Neural crest cell (in vitro differentiated cells): ENCODE data around the gene BRK1. TPM values are rescaled to one million over a fixed set of nuclear protein-coding genes. Genes with fewer than 3 reads are reported as not detected.

ENCODE experiments used
- DNase-seq: peaks from one replicate; pipeline ENCODE4 v3.0.0; 2021; ENCODE audit warnings: low read depth, mixed read lengths, low spot score
- H3K27ac Mint-ChIP-seq: one replicate; pipeline ENCODE4 v1.8.0; 2021; ENCODE audit warnings: mild to moderate bottlenecking, mixed read lengths; ENCODE audit not compliant: unreplicated experiment
- H3K27me3 Mint-ChIP-seq: 2 replicates; pipeline ENCODE4 v1.8.0; 2021; ENCODE audit warnings: low read depth, mild to moderate bottlenecking, mixed read lengths
- H3K36me3 Mint-ChIP-seq: 2 replicates; pipeline ENCODE4 v1.8.0; 2021; ENCODE audit warnings: low read depth, mild to moderate bottlenecking, mixed read lengths
- H3K4me1 Mint-ChIP-seq: 2 replicates; pipeline ENCODE4 v1.8.0; 2021; ENCODE audit warnings: mixed read lengths
- H3K4me3 Mint-ChIP-seq: one replicate; pipeline ENCODE4 v1.8.0; 2021; ENCODE audit warnings: mild to moderate bottlenecking, mixed read lengths
- H3K9me3 Mint-ChIP-seq: 2 replicates; pipeline ENCODE4 v1.8.0; 2021; ENCODE audit warnings: mixed read lengths
- CTCF ChIP-seq: fragments of 200-600 bp; sonication (generic); conservative IDR thresholded peaks from 2 replicates; pipeline ENCODE4 v1.5.0; 2021; ENCODE audit warnings: antibody characterized with exemption, mild to moderate bottlenecking
- total RNA-seq: library from RNA; stranded (reverse); gene quantifications from 2 replicates; pipeline ENCODE4 v1.2.1, GENCODE V29; 2021

The BRK1 gene
- total RNA-seq, 1 donor from 2014 or later = 125 TPM

- Mint-ChIP-seq H3K4me3 (peak within 1 kb of the TSS; percentile 75), H3K27ac (no peak within 1 kb of the TSS)
These were observed 49.3 kb downstream of the BRK1 start, which contains the start of gene IRAK2 for GRCh38 chr3:10164546-10165393. Gene IRAK2 (plus strand): TSS chr3:10164919. CDS start chr3:10164955, 36 bp downstream.

GRCh38 chr3:10166213-10166604 is 50.7 kb downstream of the BRK1 start:
- peak overlapping the region; percentile 53 for H3K4me3 Mint-ChIP-seq
- TF ChIP-seq CTCF = no peak
- H3K36me3 Mint-ChIP-seq = no peaks in the 10 kb centered on the region

More at GRCh38 chr3:10164546-10165393, 49.3 kb downstream of the BRK1 start, which contains the start of gene IRAK2:
- Mint-ChIP-seq H3K4me1 (no peaks in the 10 kb centered on the region), H3K27me3 (peaks cover 7% of the 10 kb centered on the region), H3K36me3 (no peaks in the 10 kb centered on the region), H3K9me3 (peaks cover 4% of the 10 kb centered on the region)
- peak; percentile 52 for DNase-seq
- peak; percentile 86 for TF ChIP-seq CTCF

DNA sequence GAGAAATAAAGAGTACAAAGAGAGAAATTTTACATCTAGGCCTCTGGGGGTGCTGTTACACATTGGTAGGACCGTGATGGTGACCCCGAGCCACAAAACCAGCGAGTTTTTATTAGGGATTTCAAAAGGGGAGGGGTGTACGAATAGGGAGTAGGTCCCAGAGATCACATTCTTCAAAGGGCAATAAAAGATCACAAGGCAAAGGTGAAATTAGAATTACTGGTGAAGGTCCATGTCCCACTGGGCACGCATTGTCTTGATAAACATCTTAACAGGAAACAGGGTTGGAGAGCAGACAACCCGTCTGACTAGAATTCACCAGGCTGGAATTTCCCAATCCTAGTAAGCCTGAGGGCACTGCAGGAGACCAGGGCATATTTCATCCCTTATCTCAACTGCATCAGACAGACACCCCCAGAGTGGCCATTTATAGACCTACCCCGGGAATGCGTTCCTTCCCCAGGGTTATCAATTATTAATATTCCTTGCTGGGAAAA is 53.6 kb downstream of the BRK1 start:
- no peak overlapping the region for H3K4me3 Mint-ChIP-seq
- H3K4me1 Mint-ChIP-seq = no peaks in the 10 kb centered on the region
- DNase-seq = no peak
- H3K27me3 Mint-ChIP-seq = peaks cover 5% of the 10 kb centered on the region
- TF ChIP-seq CTCF = peak; percentile 40
- H3K27ac Mint-ChIP-seq = no peak overlapping the region
- H3K9me3 Mint-ChIP-seq = peaks cover 4% of the 10 kb centered on the region
- H3K36me3 Mint-ChIP-seq = no peaks in the 10 kb centered on the region

More at GRCh38 chr3:10166213-10166604, 50.7 kb downstream of the BRK1 start:
- Mint-ChIP-seq H3K9me3 (peaks cover 4% of the 10 kb centered on the region), H3K27ac (no peak overlapping the region), H3K27me3 (peaks cover 7% of the 10 kb centered on the region), H3K4me1 (no peaks in the 10 kb centered on the region)
- no peak for DNase-seq

DNA sequence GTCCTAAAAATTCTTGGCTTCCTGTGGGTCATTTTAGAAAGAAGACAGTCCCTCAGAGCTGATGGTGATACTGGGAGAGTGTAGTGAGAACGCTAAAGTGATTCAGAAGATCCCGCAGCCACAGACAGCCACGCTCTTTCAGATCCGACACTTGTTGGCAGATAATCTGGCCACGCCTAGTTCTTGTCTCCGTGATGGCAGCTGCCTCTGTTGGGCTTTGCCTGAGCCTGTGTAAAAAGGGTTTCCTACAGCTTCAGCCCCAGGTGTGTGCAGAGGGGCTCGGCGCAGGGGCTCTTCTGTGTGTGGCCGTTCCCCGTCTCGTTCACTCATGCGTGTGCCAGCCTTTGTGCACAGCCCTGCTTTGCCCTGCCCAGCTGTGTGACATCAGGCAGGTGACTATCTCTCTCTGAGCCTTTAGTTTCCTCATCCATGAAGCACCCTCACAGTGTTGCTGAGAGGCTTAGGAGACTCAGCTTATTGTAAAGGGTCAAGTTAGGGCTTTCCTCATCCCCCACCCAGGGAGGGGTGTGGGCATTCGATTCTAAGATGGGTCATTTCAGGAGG is 55.5 kb downstream of the BRK1 start:
- Mint-ChIP-seq H3K9me3 (peaks cover 4% of the 10 kb centered on the region), H3K27me3 (peaks cover 4% of the 10 kb centered on the region), H3K27ac (no peak overlapping the region), H3K36me3 (no peaks in the 10 kb centered on the region), H3K4me3 (no peak overlapping the region), H3K4me1 (no peaks in the 10 kb centered on the region)
- no peak for DNase-seq
- TF ChIP-seq CTCF = no peak

DNA sequence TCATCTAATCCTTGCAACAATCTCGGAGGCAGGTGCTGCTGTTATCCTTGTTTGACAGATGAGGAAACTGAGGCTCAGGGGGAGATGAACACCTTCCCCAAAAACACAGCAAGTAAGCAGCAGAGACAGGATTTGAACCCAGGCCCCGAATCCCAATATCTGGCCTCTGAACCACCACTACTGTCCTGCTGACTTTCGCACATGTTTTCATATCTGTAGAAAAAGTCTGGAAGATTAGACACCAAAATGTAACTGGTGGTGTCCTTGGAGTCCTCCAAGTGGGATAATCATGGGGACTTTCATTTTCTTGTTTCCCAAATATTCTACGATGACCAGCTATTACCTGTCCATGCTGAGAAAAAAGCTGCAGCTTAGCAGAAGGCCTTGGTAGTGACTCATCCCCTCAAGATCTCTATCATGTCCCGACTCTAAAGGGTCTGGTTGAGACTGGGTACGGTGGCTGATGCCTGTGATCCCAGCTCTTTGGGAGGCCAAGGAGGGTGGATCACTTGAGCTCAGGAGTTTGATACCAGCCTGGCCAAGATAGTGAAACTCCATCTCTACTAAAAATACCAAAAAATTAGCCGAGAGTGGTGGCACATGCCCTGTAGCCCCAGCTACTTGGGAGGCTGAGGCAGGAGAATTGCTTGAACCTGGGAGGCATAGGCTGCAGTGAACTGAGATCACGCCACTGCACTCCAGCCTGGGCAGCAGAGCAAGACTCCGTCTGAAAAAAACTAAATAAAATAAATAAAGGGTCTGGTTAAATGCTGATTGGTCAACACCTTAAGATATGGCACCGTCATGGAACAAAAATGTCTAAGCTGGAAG is 57.8 kb downstream of the BRK1 start:
- TF ChIP-seq CTCF = no peak
- Mint-ChIP-seq H3K4me3 (no peak overlapping the region), H3K4me1 (no peaks in the 10 kb centered on the region), H3K36me3 (no peaks in the 10 kb centered on the region), H3K27me3 (no peaks in the 10 kb centered on the region), H3K9me3 (peaks cover 4% of the 10 kb centered on the region), H3K27ac (no peak overlapping the region)
- DNase-seq = no peak
